ENCODE data around the gene FCHSD2. TPM values are rescaled to one million over a fixed set of nuclear protein-coding genes. Genes with fewer than 3 reads are reported as not detected.
A peak's percentile ranks its signal among the peaks of the same experiment; 100 is the strongest.

Gene FCHSD2
- total RNA-seq, 6 experiments from 2014 or later, result 10.8 to 25.9 (median 17.8) TPM

DNA sequence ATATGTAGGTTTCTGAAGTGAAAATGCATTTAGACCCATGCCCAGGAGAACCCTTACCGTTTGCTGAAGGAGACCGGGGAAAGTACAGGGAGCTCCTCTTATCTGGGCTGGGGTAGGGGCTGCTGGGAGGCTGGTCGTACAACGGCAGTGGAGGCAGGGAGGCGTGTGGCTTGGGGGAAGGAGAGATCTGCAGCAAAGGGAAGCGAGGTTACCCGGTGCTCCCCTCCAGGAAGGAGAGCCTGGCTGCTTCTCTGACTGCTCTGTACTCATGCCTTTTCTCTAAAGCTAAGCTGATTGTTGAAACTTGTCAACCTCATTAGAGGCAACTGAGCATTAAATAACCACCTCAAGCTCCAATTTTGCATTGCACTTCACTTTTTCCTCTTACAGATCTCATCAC is 300.7 kb downstream of the FCHSD2 start:
- intact Hi-C loops (cut with DNase I), result no loop called here
- DNase-seq (no peak), ATAC-seq (peak in 2 of 4 donors; percentile 22 to 51)
- Histone ChIP-seq H3K9me3 (no peaks in the 10 kb centered on the region), H3K27me3 (no peaks in the 10 kb centered on the region), H3K4me3 (no peak overlapping the region), H3K36me3 (peaks cover 0 to 62% (median 13%) of the 10 kb centered on the region in 4 donors), H3K27ac (no peak overlapping the region), H3K4me1 (no peaks in the 10 kb centered on the region)
- WGBS (ENCODE audit: insufficient coverage, low coverage, low lambda C conversion rate, missing lambda C conversion rate), result 66% methylated on average over 7 of the region's 7 CpGs
- TF ChIP-seq, protein P1, sequence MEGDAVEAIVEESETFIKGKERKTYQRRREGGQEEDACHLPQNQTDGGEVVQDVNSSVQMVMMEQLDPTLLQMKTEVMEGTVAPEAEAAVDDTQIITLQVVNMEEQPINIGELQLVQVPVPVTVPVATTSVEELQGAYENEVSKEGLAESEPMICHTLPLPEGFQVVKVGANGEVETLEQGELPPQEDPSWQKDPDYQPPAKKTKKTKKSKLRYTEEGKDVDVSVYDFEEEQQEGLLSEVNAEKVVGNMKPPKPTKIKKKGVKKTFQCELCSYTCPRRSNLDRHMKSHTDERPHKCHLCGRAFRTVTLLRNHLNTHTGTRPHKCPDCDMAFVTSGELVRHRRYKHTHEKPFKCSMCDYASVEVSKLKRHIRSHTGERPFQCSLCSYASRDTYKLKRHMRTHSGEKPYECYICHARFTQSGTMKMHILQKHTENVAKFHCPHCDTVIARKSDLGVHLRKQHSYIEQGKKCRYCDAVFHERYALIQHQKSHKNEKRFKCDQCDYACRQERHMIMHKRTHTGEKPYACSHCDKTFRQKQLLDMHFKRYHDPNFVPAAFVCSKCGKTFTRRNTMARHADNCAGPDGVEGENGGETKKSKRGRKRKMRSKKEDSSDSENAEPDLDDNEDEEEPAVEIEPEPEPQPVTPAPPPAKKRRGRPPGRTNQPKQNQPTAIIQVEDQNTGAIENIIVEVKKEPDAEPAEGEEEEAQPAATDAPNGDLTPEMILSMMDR (IDR thresholded peaks at IDR 0.05), result no peak
- no peak for TF ChIP-seq POLR2A (IDR thresholded peaks at IDR 0.05)

DNA sequence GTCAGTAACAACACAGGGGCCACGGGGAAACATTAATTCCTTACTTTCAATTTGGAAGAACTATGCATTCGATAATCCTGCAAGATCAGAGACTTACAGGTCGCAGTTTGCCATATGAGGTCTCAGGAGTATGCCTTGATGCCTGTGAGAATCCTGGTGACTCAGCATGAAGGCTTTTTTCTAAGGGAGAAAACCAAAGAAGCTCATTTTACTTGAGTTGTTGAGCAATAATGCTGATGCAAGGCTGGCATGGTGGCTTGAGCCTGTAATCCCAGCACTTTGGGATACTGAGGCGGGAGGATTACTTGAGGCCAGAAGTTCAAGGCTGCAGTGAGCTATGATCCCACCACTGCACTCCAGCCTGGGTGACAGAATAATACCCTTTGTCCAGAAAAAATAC is 301.3 kb downstream of the FCHSD2 start:
- WGBS (ENCODE audit: insufficient coverage, low coverage, low lambda C conversion rate, missing lambda C conversion rate), result 91% methylated on average over 3 of the region's 4 CpGs
- intact Hi-C loops (cut with DNase I), result no loop called here
- Histone ChIP-seq H3K27ac (no peak overlapping the region), H3K27me3 (no peaks in the 10 kb centered on the region), H3K4me3 (no peak overlapping the region), H3K36me3 (peaks cover 0 to 58% (median 13%) of the 10 kb centered on the region in 4 donors), H3K4me1 (no peaks in the 10 kb centered on the region), H3K9me3 (no peaks in the 10 kb centered on the region)
- DNase-seq (no peak), ATAC-seq (no peak)
- TF ChIP-seq, protein P1 (IDR thresholded peaks at IDR 0.05), result no peak
- TF ChIP-seq POLR2A (IDR thresholded peaks at IDR 0.05), result no peak

DNA sequence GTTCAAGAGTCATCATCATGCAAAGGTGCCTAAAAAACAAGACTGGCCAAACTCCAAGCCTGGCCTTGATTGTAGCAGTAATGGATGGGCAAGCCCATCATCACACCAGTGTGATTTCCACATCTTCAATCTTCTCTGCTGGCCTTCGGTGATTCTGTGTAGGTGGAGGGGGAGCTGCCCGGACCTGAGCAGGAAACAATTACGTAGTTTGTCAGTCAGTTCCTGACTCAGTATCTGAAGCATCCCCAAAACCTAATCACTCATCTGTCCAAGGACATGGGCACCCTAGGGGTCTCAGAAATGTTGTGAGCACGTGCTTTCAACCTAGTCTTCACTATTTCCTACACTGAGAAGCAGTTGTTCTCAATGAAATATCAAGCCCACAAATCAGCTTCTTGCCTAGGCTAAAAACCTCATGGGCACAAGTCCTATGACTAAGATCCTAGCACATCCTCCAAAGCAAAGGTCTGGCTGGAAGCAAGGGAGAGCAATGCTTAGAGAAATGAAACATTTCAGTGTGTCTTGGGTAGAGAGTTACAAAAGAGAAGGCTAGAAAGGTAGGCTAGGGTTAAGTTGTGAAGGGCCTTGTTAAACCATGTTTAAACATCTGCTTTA is 303.3 kb downstream of the FCHSD2 start:
- Histone ChIP-seq H3K4me1 (no peaks in the 10 kb centered on the region), H3K27me3 (no peaks in the 10 kb centered on the region), H3K27ac (no peak overlapping the region), H3K36me3 (peaks cover 0 to 55% (median 13%) of the 10 kb centered on the region in 4 donors), H3K9me3 (no peaks in the 10 kb centered on the region), H3K4me3 (no peak overlapping the region)
- TF ChIP-seq, protein P1 (IDR thresholded peaks at IDR 0.05), result no peak
- TF ChIP-seq POLR2A (IDR thresholded peaks at IDR 0.05), result no peak
- intact Hi-C loops (cut with DNase I), result loop anchor here (5.0 to 10.0 kb wide), 2 partner anchors 344 to 406 kb away; no protein-coding TSS in a partner anchor
- WGBS (ENCODE audit: insufficient coverage, low coverage, low lambda C conversion rate, missing lambda C conversion rate), result 53% methylated on average over 2 of the region's 4 CpGs
- DNase-seq (no peak), ATAC-seq (no peak)

DNA sequence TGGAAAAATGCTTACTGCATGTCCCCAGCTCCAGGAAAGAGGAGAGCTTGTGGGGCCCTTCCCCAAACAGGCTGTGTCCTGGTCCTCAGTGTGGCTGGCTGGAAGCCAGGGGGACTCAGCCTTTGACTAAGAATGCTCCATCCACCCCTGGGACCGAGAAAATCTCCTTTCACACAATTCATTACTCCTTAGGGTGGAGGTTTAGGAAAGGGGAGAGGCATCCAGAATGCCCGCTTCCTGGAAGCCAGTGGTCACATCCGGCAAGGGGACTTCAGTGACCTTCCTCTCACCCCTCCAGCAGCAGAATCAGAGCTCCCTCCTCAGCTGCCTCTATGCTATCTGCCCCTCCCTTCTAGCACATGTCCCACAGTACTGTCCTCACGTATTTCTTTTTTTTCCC is 306.0 kb downstream of the FCHSD2 start:
- TF ChIP-seq POLR2A (IDR thresholded peaks at IDR 0.05), result no peak
- TF ChIP-seq, protein P1 (IDR thresholded peaks at IDR 0.05), result no peak
- peak in 2 of 3 donors; percentile 40 to 59 for DNase-seq
- H3K4me3 ChIP-seq, result no peak overlapping the region
- ATAC-seq, result peak; percentile 45 to 64 (median 53)
- WGBS (ENCODE audit: insufficient coverage, low coverage, low lambda C conversion rate, missing lambda C conversion rate), result 50% methylated on average over 1 of the region's 4 CpGs
- H3K9me3 ChIP-seq, result no peaks in the 10 kb centered on the region
- peak overlapping the region; percentile 58 to 64 (median 60) for H3K27ac ChIP-seq
- peaks cover 0 to 34% (median 9%) of the 10 kb centered on the region in 4 donors for H3K36me3 ChIP-seq
- intact Hi-C loops (cut with DNase I), result loop anchor here (5.0 to 10.0 kb wide), 2 partner anchors 346 to 409 kb away; no protein-coding TSS in a partner anchor
- peaks cover 0 to 4% (median 0%) of the 10 kb centered on the region in 4 donors for H3K4me1 ChIP-seq
- H3K27me3 ChIP-seq, result no peaks in the 10 kb centered on the region
